Chondrocyte (in vitro differentiated cells): ENCODE data around the gene SLIT3. TPM values are rescaled to one million over a fixed set of nuclear protein-coding genes. Genes with fewer than 3 reads are reported as not detected.
A peak's percentile ranks its signal among the peaks of the same experiment; 100 is the strongest.

Experiments used
- DNase-seq: peaks from one replicate; pipeline ENCODE4 v3.0.0; 2021; ENCODE audit warnings: mixed read lengths, low spot score
- H3K27ac Mint-ChIP-seq: one replicate; pipeline ENCODE4 v1.8.0; 2021; ENCODE audit warnings: mild to moderate bottlenecking, moderate library complexity, mixed read lengths; ENCODE audit not compliant: unreplicated experiment
- H3K27me3 Mint-ChIP-seq: 2 replicates; pipeline ENCODE4 v1.8.0; 2021; ENCODE audit warnings: low read depth, mixed read lengths
- H3K36me3 Mint-ChIP-seq: 2 replicates; pipeline ENCODE4 v1.8.0; 2021; ENCODE audit warnings: low read depth, mixed read lengths
- H3K4me1 Mint-ChIP-seq: 2 replicates; pipeline ENCODE4 v1.8.0; 2021; ENCODE audit warnings: low read depth, mild to moderate bottlenecking, mixed read lengths
- H3K4me3 Mint-ChIP-seq: one replicate; pipeline ENCODE4 v1.8.0; 2021; ENCODE audit warnings: mild to moderate bottlenecking, moderate library complexity, mixed read lengths; ENCODE audit not compliant: unreplicated experiment
- H3K9me3 Mint-ChIP-seq: 2 replicates; pipeline ENCODE4 v1.8.0; 2021; ENCODE audit warnings: low read depth, mixed read lengths
- total RNA-seq: library from RNA; stranded (reverse); gene quantifications from 3 replicates; pipeline ENCODE4 v1.2.1, GENCODE V29; 2021
- TF ChIP-seq, protein P1 (sequence below): fragments of 200-600 bp; sonication (generic); IDR thresholded peaks from 2 replicates; pipeline ENCODE4 v1.5.0; 2021; ENCODE audit warnings: antibody characterized with exemption, mild to moderate bottlenecking, moderate library complexity

Gene SLIT3
- total RNA-seq, 1 donor from 2014 or later = 116 TPM

GRCh38 chr5:168793841-168794837 lies 506.8 kb downstream of the SLIT3 start:
- Mint-ChIP-seq H3K27ac (peak overlapping the region; percentile 93), H3K4me1 (peaks cover 30% of the 10 kb centered on the region), H3K4me3 (no peak overlapping the region), H3K9me3 (no peaks in the 10 kb centered on the region), H3K36me3 (peaks cover 15% of the 10 kb centered on the region), H3K27me3 (no peaks in the 10 kb centered on the region)
- TF ChIP-seq, protein P1, sequence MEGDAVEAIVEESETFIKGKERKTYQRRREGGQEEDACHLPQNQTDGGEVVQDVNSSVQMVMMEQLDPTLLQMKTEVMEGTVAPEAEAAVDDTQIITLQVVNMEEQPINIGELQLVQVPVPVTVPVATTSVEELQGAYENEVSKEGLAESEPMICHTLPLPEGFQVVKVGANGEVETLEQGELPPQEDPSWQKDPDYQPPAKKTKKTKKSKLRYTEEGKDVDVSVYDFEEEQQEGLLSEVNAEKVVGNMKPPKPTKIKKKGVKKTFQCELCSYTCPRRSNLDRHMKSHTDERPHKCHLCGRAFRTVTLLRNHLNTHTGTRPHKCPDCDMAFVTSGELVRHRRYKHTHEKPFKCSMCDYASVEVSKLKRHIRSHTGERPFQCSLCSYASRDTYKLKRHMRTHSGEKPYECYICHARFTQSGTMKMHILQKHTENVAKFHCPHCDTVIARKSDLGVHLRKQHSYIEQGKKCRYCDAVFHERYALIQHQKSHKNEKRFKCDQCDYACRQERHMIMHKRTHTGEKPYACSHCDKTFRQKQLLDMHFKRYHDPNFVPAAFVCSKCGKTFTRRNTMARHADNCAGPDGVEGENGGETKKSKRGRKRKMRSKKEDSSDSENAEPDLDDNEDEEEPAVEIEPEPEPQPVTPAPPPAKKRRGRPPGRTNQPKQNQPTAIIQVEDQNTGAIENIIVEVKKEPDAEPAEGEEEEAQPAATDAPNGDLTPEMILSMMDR = no peak
- no peak for DNase-seq

- Mint-ChIP-seq H3K4me3 (no peak overlapping the region), H3K9me3 (no peaks in the 10 kb centered on the region), H3K4me1 (peaks cover 36% of the 10 kb centered on the region), H3K36me3 (peaks cover 12% of the 10 kb centered on the region), H3K27ac (no peak overlapping the region), H3K27me3 (no peaks in the 10 kb centered on the region)
- DNase-seq = no peak
- TF ChIP-seq, protein P1 = no peak
These were observed 508.3 kb downstream of the SLIT3 start for GRCh38 chr5:168792678-168793077.

- Mint-ChIP-seq H3K9me3 (no peaks in the 10 kb centered on the region), H3K27me3 (no peaks in the 10 kb centered on the region), H3K4me3 (no peak overlapping the region), H3K27ac (no peak overlapping the region), H3K36me3 (peaks cover 9% of the 10 kb centered on the region), H3K4me1 (peaks cover 38% of the 10 kb centered on the region)
- TF ChIP-seq, protein P1 = no peak
- DNase-seq = no peak
These were observed 510.2 kb downstream of the SLIT3 start for GRCh38 chr5:168790671-168791250.

- H3K4me1 Mint-ChIP-seq = peaks cover 45% of the 10 kb centered on the region
- TF ChIP-seq, protein P1 = no peak
- H3K27me3 Mint-ChIP-seq = no peaks in the 10 kb centered on the region
- no peak overlapping the region for H3K4me3 Mint-ChIP-seq
- H3K27ac Mint-ChIP-seq = no peak overlapping the region
- no peaks in the 10 kb centered on the region for H3K9me3 Mint-ChIP-seq
- H3K36me3 Mint-ChIP-seq = peaks cover 14% of the 10 kb centered on the region
- no peak for DNase-seq
These were observed 510.8 kb downstream of the SLIT3 start for GRCh38 chr5:168790002-168790635.

GRCh38 chr5:168788786-168789185 lies 512.2 kb downstream of the SLIT3 start:
- peaks cover 32% of the 10 kb centered on the region for H3K4me1 Mint-ChIP-seq
- DNase-seq = no peak
- no peak overlapping the region for H3K4me3 Mint-ChIP-seq
- H3K27me3 Mint-ChIP-seq = no peaks in the 10 kb centered on the region
- H3K9me3 Mint-ChIP-seq = no peaks in the 10 kb centered on the region
- peaks cover 11% of the 10 kb centered on the region for H3K36me3 Mint-ChIP-seq
- TF ChIP-seq, protein P1 = no peak
- no peak overlapping the region for H3K27ac Mint-ChIP-seq
